ENCODE measurements around the gene APC. TPM values are rescaled to one million over a fixed set of nuclear protein-coding genes. Genes with fewer than 3 reads are reported as not detected.

The APC gene
- total and polyA plus RNA-seq, 2 of the 13 experiments (the other 11 are each of a cell fraction or from before 2014, with no cell fraction given): 6.1 to 19.0 TPM

DNA sequence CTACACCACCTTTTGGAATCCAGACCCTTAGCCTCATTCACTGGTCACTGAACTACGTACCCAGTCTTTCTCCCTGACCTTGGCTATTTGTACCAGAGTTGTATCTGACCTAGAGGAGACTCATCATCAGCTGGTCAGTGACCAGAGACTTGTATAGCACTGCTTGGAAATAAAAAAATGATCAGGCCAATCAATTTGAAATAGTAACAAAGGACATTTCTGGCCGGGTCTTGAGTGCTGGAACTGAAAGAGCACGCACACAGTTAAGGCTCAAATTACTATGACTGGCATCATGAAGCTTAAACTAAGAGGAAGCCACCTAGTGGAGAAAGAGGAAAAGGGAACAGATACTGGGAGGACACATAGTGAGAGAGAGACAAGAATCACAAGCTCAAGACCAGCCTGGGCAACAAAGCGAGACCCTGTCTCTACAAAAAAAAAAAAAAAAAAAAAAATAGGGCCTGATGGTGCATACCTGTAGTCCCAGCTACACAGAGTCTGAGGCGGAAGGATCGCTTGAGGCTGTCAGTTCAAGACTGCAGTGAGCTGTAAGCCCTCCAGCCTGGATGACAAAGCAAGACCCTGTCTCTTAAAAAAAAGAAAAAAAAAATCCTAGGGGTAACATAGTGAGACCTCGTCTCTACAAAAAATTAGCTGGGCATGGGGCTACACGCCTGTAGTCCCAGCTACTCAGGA, 110.6 kb downstream of the APC start (continued):
- TF ChIP-seq TGIF2 (CRISPR knock-in tag; IDR thresholded peaks at IDR 0.05) (no peak), NCOA1 (CRISPR knock-in tag; IDR thresholded peaks at IDR 0.05) (no peak), HCFC1 (IDR thresholded peaks at IDR 0.05; ENCODE audit: low read depth, low read length) (no peak), POGZ (CRISPR knock-in tag; IDR thresholded peaks at IDR 0.05) (0 out of 2 replicates have a peak, but pooled peaks have one; percentile 22), ZFP36L1 (CRISPR knock-in tag; IDR thresholded peaks at IDR 0.05) (no peak), CEBPB (IDR thresholded peaks at IDR 0.05; ENCODE audit: borderline replicate concordance, low read depth, low read length) (no peak), PAF1 (CRISPR knock-in tag; IDR thresholded peaks at IDR 0.05) (no peak), NFE2L2 (IDR thresholded peaks at IDR 0.05; ENCODE audit: low read length) (0 out of 2 replicates have a peak, but pooled peaks have one; percentile 4), EHMT2 (IDR thresholded peaks at IDR 0.05; ENCODE audit: borderline replicate concordance, low read depth, low read length) (no peak), HNRNPH1 (optimal IDR thresholded peaks at IDR 0.05; ENCODE audit: low read depth, low read length) (no peak), ZNF614 (CRISPR knock-in tag; IDR thresholded peaks at IDR 0.05; ENCODE audit: borderline replicate concordance) (peak; percentile 58; the same call in 1 of the 2 replicates), CCAR2 (optimal IDR thresholded peaks at IDR 0.05; ENCODE audit: low read depth, low read length) (no peak), GPN1 (CRISPR knock-in tag; IDR thresholded peaks at IDR 0.05; ENCODE audit: borderline replicate concordance) (no peak), KAT8 (CRISPR knock-in tag; IDR thresholded peaks at IDR 0.05) (peak; percentile 33; the same call in 1 of the 2 replicates), HNF4A (CRISPR knock-in tag; IDR thresholded peaks at IDR 0.05) (peak; percentile 43; the same call in 1 of the 2 replicates), ZMYM4 (CRISPR knock-in tag; IDR thresholded peaks at IDR 0.05) (peak; percentile 31; the same call in 1 of the 2 replicates)
- TF ChIP-seq, protein P1, sequence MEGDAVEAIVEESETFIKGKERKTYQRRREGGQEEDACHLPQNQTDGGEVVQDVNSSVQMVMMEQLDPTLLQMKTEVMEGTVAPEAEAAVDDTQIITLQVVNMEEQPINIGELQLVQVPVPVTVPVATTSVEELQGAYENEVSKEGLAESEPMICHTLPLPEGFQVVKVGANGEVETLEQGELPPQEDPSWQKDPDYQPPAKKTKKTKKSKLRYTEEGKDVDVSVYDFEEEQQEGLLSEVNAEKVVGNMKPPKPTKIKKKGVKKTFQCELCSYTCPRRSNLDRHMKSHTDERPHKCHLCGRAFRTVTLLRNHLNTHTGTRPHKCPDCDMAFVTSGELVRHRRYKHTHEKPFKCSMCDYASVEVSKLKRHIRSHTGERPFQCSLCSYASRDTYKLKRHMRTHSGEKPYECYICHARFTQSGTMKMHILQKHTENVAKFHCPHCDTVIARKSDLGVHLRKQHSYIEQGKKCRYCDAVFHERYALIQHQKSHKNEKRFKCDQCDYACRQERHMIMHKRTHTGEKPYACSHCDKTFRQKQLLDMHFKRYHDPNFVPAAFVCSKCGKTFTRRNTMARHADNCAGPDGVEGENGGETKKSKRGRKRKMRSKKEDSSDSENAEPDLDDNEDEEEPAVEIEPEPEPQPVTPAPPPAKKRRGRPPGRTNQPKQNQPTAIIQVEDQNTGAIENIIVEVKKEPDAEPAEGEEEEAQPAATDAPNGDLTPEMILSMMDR (CRISPR knock-in tag; IDR thresholded peaks at IDR 0.05): peak; percentile 78
- TF ChIP-seq, protein P2, sequence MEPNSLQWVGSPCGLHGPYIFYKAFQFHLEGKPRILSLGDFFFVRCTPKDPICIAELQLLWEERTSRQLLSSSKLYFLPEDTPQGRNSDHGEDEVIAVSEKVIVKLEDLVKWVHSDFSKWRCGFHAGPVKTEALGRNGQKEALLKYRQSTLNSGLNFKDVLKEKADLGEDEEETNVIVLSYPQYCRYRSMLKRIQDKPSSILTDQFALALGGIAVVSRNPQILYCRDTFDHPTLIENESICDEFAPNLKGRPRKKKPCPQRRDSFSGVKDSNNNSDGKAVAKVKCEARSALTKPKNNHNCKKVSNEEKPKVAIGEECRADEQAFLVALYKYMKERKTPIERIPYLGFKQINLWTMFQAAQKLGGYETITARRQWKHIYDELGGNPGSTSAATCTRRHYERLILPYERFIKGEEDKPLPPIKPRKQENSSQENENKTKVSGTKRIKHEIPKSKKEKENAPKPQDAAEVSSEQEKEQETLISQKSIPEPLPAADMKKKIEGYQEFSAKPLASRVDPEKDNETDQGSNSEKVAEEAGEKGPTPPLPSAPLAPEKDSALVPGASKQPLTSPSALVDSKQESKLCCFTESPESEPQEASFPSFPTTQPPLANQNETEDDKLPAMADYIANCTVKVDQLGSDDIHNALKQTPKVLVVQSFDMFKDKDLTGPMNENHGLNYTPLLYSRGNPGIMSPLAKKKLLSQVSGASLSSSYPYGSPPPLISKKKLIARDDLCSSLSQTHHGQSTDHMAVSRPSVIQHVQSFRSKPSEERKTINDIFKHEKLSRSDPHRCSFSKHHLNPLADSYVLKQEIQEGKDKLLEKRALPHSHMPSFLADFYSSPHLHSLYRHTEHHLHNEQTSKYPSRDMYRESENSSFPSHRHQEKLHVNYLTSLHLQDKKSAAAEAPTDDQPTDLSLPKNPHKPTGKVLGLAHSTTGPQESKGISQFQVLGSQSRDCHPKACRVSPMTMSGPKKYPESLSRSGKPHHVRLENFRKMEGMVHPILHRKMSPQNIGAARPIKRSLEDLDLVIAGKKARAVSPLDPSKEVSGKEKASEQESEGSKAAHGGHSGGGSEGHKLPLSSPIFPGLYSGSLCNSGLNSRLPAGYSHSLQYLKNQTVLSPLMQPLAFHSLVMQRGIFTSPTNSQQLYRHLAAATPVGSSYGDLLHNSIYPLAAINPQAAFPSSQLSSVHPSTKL (CRISPR knock-in tag; IDR thresholded peaks at IDR 0.05): peak; percentile 11; the same call in 1 of the 2 replicates
- TF ChIP-seq, protein P3, sequence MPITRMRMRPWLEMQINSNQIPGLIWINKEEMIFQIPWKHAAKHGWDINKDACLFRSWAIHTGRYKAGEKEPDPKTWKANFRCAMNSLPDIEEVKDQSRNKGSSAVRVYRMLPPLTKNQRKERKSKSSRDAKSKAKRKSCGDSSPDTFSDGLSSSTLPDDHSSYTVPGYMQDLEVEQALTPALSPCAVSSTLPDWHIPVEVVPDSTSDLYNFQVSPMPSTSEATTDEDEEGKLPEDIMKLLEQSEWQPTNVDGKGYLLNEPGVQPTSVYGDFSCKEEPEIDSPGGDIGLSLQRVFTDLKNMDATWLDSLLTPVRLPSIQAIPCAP (CRISPR knock-in tag; IDR thresholded peaks at IDR 0.05; ENCODE audit: low read depth): no peak
- TF ChIP-seq, protein P4, sequence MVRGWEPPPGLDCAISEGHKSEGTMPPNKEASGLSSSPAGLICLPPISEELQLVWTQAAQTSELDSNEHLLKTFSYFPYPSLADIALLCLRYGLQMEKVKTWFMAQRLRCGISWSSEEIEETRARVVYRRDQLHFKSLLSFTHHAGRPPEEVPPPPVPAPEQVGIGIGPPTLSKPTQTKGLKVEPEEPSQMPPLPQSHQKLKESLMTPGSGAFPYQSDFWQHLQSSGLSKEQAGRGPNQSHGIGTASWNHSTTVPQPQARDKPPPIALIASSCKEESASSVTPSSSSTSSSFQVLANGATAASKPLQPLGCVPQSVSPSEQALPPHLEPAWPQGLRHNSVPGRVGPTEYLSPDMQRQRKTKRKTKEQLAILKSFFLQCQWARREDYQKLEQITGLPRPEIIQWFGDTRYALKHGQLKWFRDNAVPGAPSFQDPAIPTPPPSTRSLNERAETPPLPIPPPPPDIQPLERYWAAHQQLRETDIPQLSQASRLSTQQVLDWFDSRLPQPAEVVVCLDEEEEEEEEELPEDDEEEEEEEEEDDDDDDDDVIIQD (CRISPR knock-in tag; IDR thresholded peaks at IDR 0.05; ENCODE audit: low read depth): 0 out of 2 replicates have a peak, but pooled peaks have one; percentile 46
- TF ChIP-seq, protein P5, sequence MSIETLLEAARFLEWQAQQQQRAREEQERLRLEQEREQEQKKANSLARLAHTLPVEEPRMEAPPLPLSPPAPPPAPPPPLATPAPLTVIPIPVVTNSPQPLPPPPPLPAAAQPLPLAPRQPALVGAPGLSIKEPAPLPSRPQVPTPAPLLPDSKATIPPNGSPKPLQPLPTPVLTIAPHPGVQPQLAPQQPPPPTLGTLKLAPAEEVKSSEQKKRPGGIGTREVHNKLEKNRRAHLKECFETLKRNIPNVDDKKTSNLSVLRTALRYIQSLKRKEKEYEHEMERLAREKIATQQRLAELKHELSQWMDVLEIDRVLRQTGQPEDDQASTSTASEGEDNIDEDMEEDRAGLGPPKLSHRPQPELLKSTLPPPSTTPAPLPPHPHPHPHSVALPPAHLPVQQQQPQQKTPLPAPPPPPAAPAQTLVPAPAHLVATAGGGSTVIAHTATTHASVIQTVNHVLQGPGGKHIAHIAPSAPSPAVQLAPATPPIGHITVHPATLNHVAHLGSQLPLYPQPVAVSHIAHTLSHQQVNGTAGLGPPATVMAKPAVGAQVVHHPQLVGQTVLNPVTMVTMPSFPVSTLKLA (IDR thresholded peaks at IDR 0.05): no peak
